HG03060 (cell line): ENCODE data around the gene TRIM6.
A peak's percentile ranks its signal among the peaks of the same experiment; 100 is the strongest.
"Not testable (repeated sequence)": the region's sequence is repeated elsewhere in the genome, so short reads cannot be mapped to it uniquely, and the experiment has no call there.

Source experiments
- ATAC-seq: cut with Tn5 transposase; IDR thresholded peaks from one replicate; pipeline ENCODE4 v1.9.1; 2021; ENCODE audit warnings: low read depth, moderate number of reproducible peaks; ENCODE audit not compliant: unreplicated experiment

TRIM6 gene

DNA sequence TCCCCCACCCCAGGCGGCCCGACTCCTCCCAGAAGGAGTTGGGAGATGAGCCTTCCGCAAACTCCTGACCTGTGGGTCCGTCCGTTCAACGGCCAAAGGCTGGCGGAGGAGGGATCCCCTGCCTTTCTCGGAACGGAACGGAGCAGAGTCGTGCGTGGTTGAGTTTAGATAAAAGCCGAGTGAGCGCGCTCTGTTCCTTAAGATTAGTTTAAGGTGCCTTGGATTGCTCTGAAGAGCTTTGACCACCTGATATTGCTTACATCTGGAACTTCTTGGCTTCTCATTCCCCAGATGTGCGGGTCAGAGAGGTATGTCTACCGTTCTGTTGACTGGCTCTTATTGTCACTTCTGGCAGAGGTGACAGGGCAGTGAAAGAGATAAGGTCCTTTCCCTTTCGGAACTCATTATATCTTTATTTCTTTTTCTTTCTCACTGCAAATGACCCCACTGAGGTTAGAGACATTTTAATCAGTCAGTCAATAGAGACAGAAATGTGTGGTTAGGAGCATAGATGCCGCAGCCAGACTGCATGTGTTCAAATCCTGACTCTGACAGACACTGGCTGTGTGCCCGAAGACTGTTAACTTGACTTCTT is at the start of gene TRIM6:
Gene TRIM6, plus strand, starts transcription at position 31 of the 595 bp plus-strand sequence. Its CDS starts 261 bp downstream, at position 292.
- no peak for ATAC-seq

- ATAC-seq = no peak
These were observed 48.5 kb upstream of the TRIM6 start for GRCh38 chr11:5547982-5548381.

- no peak for ATAC-seq
These were observed 48.0 kb upstream of the TRIM6 start, which contains the start of gene OR52H1 for GRCh38 chr11:5548440-5548839. OR52H1 (minus strand) TSS chr11:5548540; CDS start chr11:5545505, 3,035 bp downstream.

DNA sequence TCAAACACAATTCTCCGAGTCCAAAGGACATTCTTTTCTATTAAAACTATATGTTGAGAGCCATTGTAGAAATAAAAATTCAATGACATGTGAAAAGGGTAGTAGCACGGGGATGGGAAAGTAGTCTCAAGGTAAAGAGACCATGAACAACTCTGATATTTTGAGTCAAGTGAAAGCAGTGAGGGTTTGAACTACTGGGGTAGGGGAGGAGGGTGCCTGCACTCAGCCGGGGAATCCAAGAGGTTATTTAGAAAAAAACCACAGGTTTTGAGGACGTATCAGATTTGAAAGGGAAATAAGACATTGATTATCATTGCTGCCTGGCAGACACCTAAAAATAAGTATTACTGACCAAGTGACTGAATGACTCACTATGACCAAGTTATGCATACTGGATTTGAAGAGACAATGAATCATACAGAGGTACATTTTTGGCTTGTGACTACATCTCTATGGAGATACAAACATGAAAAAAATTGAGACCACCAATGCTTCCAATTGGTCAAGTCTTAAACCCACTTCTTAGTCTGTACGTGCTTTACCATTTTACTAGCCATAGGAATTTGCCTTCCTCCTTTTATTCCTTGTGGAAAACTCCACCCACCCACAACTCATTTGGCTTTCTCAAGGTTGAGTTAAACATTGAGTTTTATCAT is 45.9 kb upstream of the TRIM6 start:
- ATAC-seq = peak; percentile 87

- ATAC-seq = no peak
These were observed 43.1 kb upstream of the TRIM6 start for GRCh38 chr11:5553343-5553742.

DNA sequence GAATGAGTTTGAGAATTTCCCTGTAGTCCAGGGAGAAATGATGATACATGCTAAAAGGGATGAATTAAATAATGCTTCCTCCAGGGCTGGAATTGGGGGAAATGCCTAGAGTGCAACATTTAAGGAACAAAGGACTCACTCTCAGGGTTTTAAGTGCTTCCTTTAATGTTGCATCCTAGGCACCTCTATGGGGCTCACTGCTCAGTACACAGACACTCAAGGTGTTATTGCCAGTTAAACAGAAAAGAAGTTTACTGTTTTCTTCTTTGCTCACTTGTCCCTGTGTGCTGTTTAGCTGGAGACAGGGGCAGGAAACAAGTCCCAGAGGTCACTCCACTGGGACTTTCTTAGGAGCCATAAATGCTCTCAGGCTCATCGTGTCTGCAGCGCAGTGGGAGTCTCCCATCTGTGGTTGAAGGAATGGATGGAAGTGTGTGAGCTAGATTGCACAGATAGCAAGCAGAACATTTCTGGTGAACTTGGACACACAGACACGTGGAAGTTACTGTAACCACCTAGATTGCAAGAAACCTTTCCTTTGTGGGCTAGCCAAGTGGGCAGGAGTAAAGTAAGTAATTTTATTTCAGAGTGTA is 39.7 kb upstream of the TRIM6 start:
- ATAC-seq = no peak

DNA sequence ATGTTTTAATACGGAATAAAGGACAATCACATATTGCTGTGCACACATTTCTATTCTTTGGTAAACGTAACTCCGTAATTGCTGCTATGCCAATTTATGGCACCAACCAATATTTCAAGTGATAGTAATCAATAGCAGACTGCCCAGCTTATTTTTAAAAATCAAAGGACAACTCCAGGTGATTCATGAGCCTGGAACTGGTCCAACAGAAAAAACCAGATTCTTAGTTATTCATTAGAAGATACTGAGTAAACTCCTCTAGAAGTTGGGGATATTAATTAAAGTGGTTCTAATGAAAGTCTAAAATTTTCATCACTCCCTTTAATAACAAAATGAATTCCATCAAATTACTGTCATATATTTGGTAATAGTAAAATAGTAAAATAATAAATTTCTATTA is 38.7 kb upstream of the TRIM6 start:
- no peak for ATAC-seq

- no peak for ATAC-seq
These were observed 32.0 kb upstream of the TRIM6 start for GRCh38 chr11:5564259-5565019.

- no peak for ATAC-seq
These were observed 21.8 kb upstream of the TRIM6 start for GRCh38 chr11:5574654-5575053.

- no peak for ATAC-seq
These were observed 21.3 kb upstream of the TRIM6 start for GRCh38 chr11:5575152-5575551.

DNA sequence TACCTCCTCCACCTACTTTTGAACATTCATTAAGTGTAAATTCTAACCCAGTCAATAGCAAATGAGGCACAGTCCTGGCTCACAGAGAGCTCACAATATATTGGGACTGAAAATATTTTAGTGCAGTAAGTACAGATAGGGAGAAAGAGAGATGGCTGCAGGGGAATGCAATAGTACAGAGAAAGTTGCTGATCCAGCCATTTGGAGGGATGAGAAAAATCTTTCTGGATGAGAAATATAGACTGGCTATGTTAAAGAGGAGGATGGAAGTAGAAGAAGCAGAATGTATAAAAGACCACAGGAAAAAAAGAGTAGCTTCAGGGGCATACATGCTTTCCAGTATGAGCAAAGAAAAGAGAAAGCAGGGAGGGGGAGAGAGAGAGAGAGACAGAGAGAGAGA is 19.3 kb upstream of the TRIM6 start:
- no peak for ATAC-seq

- ATAC-seq = no peak
These were observed 15.9 kb upstream of the TRIM6 start, which contains the start of gene OR52B6 for GRCh38 chr11:5580577-5580976. OR52B6 (plus strand) TSS chr11:5580877; CDS start chr11:5580877, 0 bp downstream.

DNA sequence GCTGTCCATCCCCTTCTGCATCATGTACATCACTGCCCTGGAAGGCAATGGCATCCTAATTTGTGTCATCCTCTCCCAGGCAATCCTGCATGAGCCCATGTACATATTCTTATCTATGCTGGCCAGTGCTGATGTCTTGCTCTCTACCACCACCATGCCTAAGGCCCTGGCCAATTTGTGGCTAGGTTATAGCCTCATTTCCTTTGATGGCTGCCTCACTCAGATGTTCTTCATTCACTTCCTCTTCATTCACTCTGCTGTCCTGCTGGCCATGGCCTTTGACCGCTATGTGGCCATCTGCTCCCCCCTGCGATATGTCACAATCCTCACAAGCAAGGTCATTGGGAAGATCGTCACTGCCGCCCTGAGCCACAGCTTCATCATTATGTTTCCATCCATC is 15.4 kb upstream of the TRIM6 start:
- ATAC-seq = no peak

GRCh38 chr11:5584458-5584857 is 12.0 kb upstream of the TRIM6 start:
- not testable (repeated sequence) for ATAC-seq

- ATAC-seq = not testable (repeated sequence)
These were observed 6.5 kb upstream of the TRIM6 start for GRCh38 chr11:5589906-5590305.

GRCh38 chr11:5591613-5592012 is 4.8 kb upstream of the TRIM6 start:
- ATAC-seq = no peak

GRCh38 chr11:5592615-5593014 is 3.8 kb upstream of the TRIM6 start:
- no peak for ATAC-seq

- no peak for ATAC-seq
These were observed 3.3 kb upstream of the TRIM6 start for GRCh38 chr11:5593146-5593545.

- no peak for ATAC-seq
These were observed 1.5 kb downstream of the TRIM6 start for GRCh38 chr11:5597953-5598352.

- ATAC-seq = peak; percentile 81
These were observed 4.0 kb downstream of the TRIM6 start for GRCh38 chr11:5600374-5600851.

GRCh38 chr11:5602791-5603190 is 6.4 kb downstream of the TRIM6 start:
- ATAC-seq = not testable (repeated sequence)
